WTC11 (cell line): ENCODE data around the gene GAD2. TPM values are rescaled to one million over a fixed set of nuclear protein-coding genes. Genes with fewer than 3 reads are reported as not detected.

ENCODE experiments used
- ATAC-seq: fragments of 200-7000 bp; cut with Tn5 transposase; 2 replicates; pipeline ENCODE4 v1.10.0; 2021; ENCODE audit warnings: mild to moderate bottlenecking, moderate library complexity
- CTCF ChIA-PET: fragments of 300-600 bp; sonication (Branson Sonifier 250); formaldehyde crosslinking; loops from one replicate; lab custom pipeline; 2021; ENCODE audit warnings: antibody characterized with exemption; lab: Charles Lee
- POLR2A ChIA-PET: fragments of 350-600 bp; sonication (Branson Sonifier 250); formaldehyde crosslinking; loops from one replicate; lab custom pipeline; 2021; ENCODE audit warnings: antibody characterized with exemption; lab: Charles Lee
- DNase-seq: peaks from one replicate; pipeline ENCODE4 v3.0.0; 2021; ENCODE audit warnings: low spot score
- H3K27ac Mint-ChIP-seq: 2 replicates; pipeline ENCODE4 v1.8.0; 2021; ENCODE audit warnings: mixed read lengths
- H3K27me3 Mint-ChIP-seq: 2 replicates; pipeline ENCODE4 v1.8.0; 2021; ENCODE audit warnings: low read depth, mild to moderate bottlenecking, moderate library complexity, mixed read lengths
- H3K36me3 Mint-ChIP-seq: 2 replicates; pipeline ENCODE4 v1.8.0; 2021; ENCODE audit warnings: mixed read lengths
- H3K4me1 Mint-ChIP-seq: 2 replicates; pipeline ENCODE4 v1.8.0; 2022; ENCODE audit warnings: mixed read lengths
- H3K4me3 Mint-ChIP-seq: 2 replicates; pipeline ENCODE4 v1.8.0; 2021; ENCODE audit warnings: mild to moderate bottlenecking, moderate library complexity, mixed read lengths
- H3K9me3 Mint-ChIP-seq: 2 replicates; pipeline ENCODE4 v1.8.0; 2021; ENCODE audit warnings: mixed read lengths
- AR ChIP-seq: fragments of 250-450 bp; sonication (Bioruptor Pico); IDR thresholded peaks from 2 replicates; pipeline ENCODE4 v1.9.0; 2021; ENCODE audit warnings: mild to moderate bottlenecking
- ARID4B ChIP-seq: sonication (generic); formaldehyde crosslinking; IDR thresholded peaks from 2 replicates; pipeline ENCODE4 v1.8.0; 2023; ENCODE audit warnings: missing genetic modification reagents, mild to moderate bottlenecking, borderline replicate concordance
- ATF2 ChIP-seq: sonication (generic); formaldehyde crosslinking; IDR thresholded peaks from 2 replicates; pipeline ENCODE4 v1.8.1; 2022; ENCODE audit warnings: low read depth, missing genetic modification reagents, borderline replicate concordance
- ATF6 ChIP-seq: sonication (generic); formaldehyde crosslinking; IDR thresholded peaks from 2 replicates; pipeline ENCODE4 v1.8.1; 2023; ENCODE audit warnings: mild to moderate bottlenecking, missing genetic modification reagents
- ELF4 ChIP-seq: sonication (generic); formaldehyde crosslinking; IDR thresholded peaks from 2 replicates; pipeline ENCODE4 v1.8.1; 2022; ENCODE audit warnings: low read depth, mild to moderate bottlenecking, moderate library complexity, missing genetic modification reagents
- EMX1 ChIP-seq: fragments of 250-450 bp; sonication (Bioruptor Pico); IDR thresholded peaks from 2 replicates; pipeline ENCODE4 v1.8.0; 2021; ENCODE audit warnings: mild to moderate bottlenecking
- FOXJ3 ChIP-seq: sonication (generic); formaldehyde crosslinking; IDR thresholded peaks from 2 replicates; pipeline ENCODE4 v1.9.0; 2021; ENCODE audit warnings: missing genetic modification reagents, mild to moderate bottlenecking, borderline replicate concordance
- GABPB1 ChIP-seq: sonication (generic); formaldehyde crosslinking; IDR thresholded peaks from 2 replicates; pipeline ENCODE4 v1.8.1; 2023; ENCODE audit warnings: mild to moderate bottlenecking, missing genetic modification reagents
- GTF2I ChIP-seq: fragments of 250-450 bp; sonication (Bioruptor Pico); conservative IDR thresholded peaks from 2 replicates; pipeline ENCODE4 v1.4.0; 2021; ENCODE audit warnings: mild to moderate bottlenecking
- JUN ChIP-seq: sonication (generic); formaldehyde crosslinking; IDR thresholded peaks from 2 replicates; pipeline ENCODE4 v1.8.0; 2023; ENCODE audit warnings: mild to moderate bottlenecking, missing genetic modification reagents
- OVOL2 ChIP-seq: fragments of 250-450 bp; sonication (Bioruptor Pico); IDR thresholded peaks from 2 replicates; pipeline ENCODE4 v1.9.0; 2021; ENCODE audit warnings: mild to moderate bottlenecking, borderline replicate concordance
- PRRX2 ChIP-seq: fragments of 250-450 bp; sonication (Bioruptor Pico); IDR thresholded peaks from 2 replicates; pipeline ENCODE4 v1.8.0; 2021; ENCODE audit warnings: mild to moderate bottlenecking
- RORB ChIP-seq: fragments of 250-450 bp; sonication (Bioruptor Pico); IDR thresholded peaks from 2 replicates; pipeline ENCODE4 v1.9.0; 2021; ENCODE audit warnings: mild to moderate bottlenecking
- SMAD4 ChIP-seq: sonication (generic); formaldehyde crosslinking; IDR thresholded peaks from 2 replicates; pipeline ENCODE4 v1.8.0; 2022; ENCODE audit warnings: mild to moderate bottlenecking, missing genetic modification reagents
- ZBTB43 ChIP-seq: sonication (generic); formaldehyde crosslinking; IDR thresholded peaks from 2 replicates; pipeline ENCODE4 v1.8.1; 2023; ENCODE audit warnings: mild to moderate bottlenecking, missing genetic modification reagents
- ZNF121 ChIP-seq: sonication (generic); formaldehyde crosslinking; IDR thresholded peaks from 2 replicates; pipeline ENCODE4 v1.8.0; 2023; ENCODE audit warnings: missing genetic modification reagents
- ZNF425 ChIP-seq: fragments of 250-450 bp; sonication (Bioruptor Pico); conservative IDR thresholded peaks from 2 replicates; pipeline ENCODE4 v1.9.0; 2021; ENCODE audit warnings: mild to moderate bottlenecking
- total RNA-seq: library from RNA; stranded (reverse); gene quantifications from 3 replicates; pipeline ENCODE4 v1.2.3, GENCODE V29; 2021

The GAD2 gene
- total RNA-seq, 1 experiment from 2014 or later = 1.7 TPM

- Mint-ChIP-seq H3K4me3 (no peak overlapping the region), H3K27ac (no peak overlapping the region), H3K36me3 (no peaks in the 10 kb centered on the region), H3K9me3 (peaks cover 16% of the 10 kb centered on the region), H3K4me1 (peaks cover 5% of the 10 kb centered on the region), H3K27me3 (no peaks in the 10 kb centered on the region)
- CTCF ChIA-PET = no interaction called here
- DNase-seq (no peak), ATAC-seq (no peak)
- TF ChIP-seq ARID4B (CRISPR knock-in tag) = no peak
- no peak for TF ChIP-seq ZBTB43 (CRISPR knock-in tag)
- TF ChIP-seq OVOL2 (CRISPR knock-in tag) = no peak
- TF ChIP-seq GABPB1 (CRISPR knock-in tag) = no peak
- TF ChIP-seq SMAD4 (CRISPR knock-in tag) = no peak
- TF ChIP-seq FOXJ3 (CRISPR knock-in tag) = no peak
- TF ChIP-seq PRRX2 (CRISPR knock-in tag) = no peak
- no peak for TF ChIP-seq JUN
- no peak for TF ChIP-seq ATF6 (CRISPR knock-in tag)
- TF ChIP-seq ZNF425 (CRISPR knock-in tag) = no peak
- no peak for TF ChIP-seq AR (CRISPR knock-in tag)
- no peak for TF ChIP-seq GTF2I (CRISPR knock-in tag)
- no peak for TF ChIP-seq ELF4
- no peak for TF ChIP-seq EMX1 (CRISPR knock-in tag)
- TF ChIP-seq ATF2 = no peak
- no peak for TF ChIP-seq ZNF121 (CRISPR knock-in tag)
- TF ChIP-seq RORB (CRISPR knock-in tag) = no peak
- POLR2A ChIA-PET = no interaction called here
Measured at GRCh38 chr10:26336979-26337378, 120.4 kb downstream of the GAD2 start.
